HG03432 (cell line): ENCODE data around the gene ZNF226.
"Not testable (repeated sequence)": the region's sequence is repeated elsewhere in the genome, so short reads cannot be mapped to it uniquely, and the experiment has no call there.

Experiments used
- ATAC-seq: cut with Tn5 transposase; IDR thresholded peaks from one replicate; pipeline ENCODE4 v1.9.1; 2021; ENCODE audit warnings: mild to moderate bottlenecking, moderate library complexity; ENCODE audit not compliant: unreplicated experiment

Gene ZNF226

DNA sequence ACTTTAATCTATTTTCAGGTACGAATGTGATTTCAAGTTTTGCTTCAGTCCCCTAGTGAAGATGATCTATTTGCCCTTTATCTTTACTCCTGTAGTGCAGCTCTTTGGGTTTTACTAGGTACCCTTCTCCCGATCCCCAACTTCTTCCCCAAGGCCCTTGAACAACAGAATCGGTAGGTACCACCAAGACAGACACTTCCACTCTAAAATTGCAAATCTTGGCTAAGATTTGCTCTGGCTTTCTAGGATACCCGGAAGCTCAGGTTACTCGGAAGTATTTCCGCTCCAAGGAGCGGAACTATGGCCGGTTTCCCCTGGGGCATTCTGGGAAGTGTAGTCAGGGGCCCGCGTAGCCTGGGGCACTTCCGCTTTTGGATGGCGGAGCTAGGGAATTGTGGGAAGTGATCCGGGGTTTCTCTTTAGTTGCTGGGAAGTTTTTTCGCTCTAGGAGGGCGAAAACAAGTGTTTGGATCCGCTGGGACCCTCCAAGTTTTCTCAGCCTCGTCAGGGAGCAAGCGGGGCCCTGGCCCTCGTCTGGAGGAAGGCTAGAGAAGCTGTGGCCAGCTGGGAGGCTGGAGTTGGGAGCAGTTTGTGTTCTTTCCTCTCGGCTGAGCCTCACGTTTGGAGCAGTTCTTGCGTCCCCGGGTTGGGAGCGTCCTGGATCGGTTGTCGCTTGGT lies 42.4 kb downstream of the ZNF226 start:
- ATAC-seq, result peak; percentile 89

GRCh38 chr19:44212250-44212865 lies 47.5 kb downstream of the ZNF226 start, which contains the start of gene ZNF227:
Gene ZNF227, plus strand, starts transcription at chr19:44212532. Its CDS starts 5,261 bp downstream, at chr19:44217793.
- ATAC-seq, result peak; percentile 91

- ATAC-seq, result peak; percentile 19
These were observed 48.0 kb downstream of the ZNF226 start for GRCh38 chr19:44212866-44213346.

DNA sequence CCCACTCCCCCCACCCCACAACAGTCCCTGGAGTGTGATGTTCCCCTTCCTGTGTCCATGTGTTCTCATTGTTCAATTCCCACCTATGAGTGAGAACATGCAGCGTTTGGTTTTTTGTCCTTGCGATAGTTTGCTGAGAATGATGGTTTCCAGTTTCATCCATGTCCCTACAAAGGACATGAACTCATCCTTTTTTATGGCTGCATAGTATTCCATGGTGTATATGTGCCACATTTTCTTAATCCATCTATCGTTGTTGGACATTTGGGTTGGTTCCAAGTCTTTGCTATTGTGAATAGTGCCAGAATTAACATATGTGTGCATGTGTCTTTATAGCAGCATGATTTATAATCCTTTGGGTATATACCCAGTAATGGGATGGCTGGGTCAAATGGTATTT lies 55.0 kb downstream of the ZNF226 start:
- ATAC-seq, result not testable (repeated sequence)

DNA sequence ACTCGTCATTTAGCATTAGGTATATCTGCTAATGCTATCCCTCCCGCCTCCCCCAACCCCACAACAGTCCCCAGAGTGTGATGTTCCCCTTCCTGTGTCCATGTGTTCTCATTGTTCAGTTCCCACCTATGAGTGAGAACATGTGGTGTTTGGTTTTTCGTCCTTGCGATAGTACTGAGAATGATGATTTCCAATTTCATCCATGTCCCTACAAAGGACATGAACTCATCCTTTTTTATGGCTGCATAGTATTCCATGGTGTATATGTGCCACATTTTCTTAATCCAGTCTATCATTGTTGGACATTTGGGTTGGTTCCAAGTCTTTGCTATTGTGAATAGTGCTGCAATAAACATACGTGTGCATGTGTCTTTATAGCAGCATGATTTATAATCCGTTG lies 55.9 kb downstream of the ZNF226 start:
- ATAC-seq, result not testable (repeated sequence)

- not testable (repeated sequence) for ATAC-seq
These were observed 56.4 kb downstream of the ZNF226 start for GRCh38 chr19:44221291-44221690.
